K562 (cell line): Measurements from ENCODE around the gene SYNE2. TPM values are rescaled to one million over a fixed set of nuclear protein-coding genes. Genes with fewer than 3 reads are reported as not detected.

Experiments
- MLLT1 ChIP-seq, 2 experiments: fragments of 450-650 bp; IDR thresholded peaks; 2 replicates each; pipeline ENCODE4 v1.6.1; 2016
- POLR2G ChIP-seq: fragments of 200-400 bp; formaldehyde crosslinking; IDR thresholded peaks from 2 replicates; pipeline ENCODE4 v1.6.1; 2017; ENCODE audit warnings: low read depth, mild to moderate bottlenecking, antibody characterized with exemption, low read length, moderate library complexity
- RAD21 ChIP-seq, 2 experiments: fragments of 250-450 bp in 1 of 2; fragments of 450-650 bp in 1 of 2; sonication (Bioruptor Pico) in 1 of 2; formaldehyde crosslinking in 1 of 2; IDR thresholded peaks in 1 of 2; conservative IDR thresholded peaks in 1 of 2; 2 replicates each; pipeline versions ENCODE4 v1.4.0 to v1.8.0; 2020 to 2022; ENCODE audit warnings: mild to moderate bottlenecking in 2 of 2, moderate library complexity in 1 of 2
- RBM39 ChIP-seq: fragments of 200-400 bp; formaldehyde crosslinking; optimal IDR thresholded peaks from 2 replicates; pipeline ENCODE3; 2018; ENCODE audit warnings: low read depth, low read length
- RCOR1 ChIP-seq, 2 experiments: IDR thresholded peaks; 2 replicates each; pipeline ENCODE4 v1.6.1; 2012; ENCODE audit warnings: low read depth in 2 of 2, low read length in 2 of 2, borderline replicate concordance in 1 of 2, improper control_type of control experiment in 1 of 2
- REST ChIP-seq, 2 experiments: fragments of 450-650 bp; formaldehyde crosslinking in 1 of 2; IDR thresholded peaks; 2 replicates each; pipeline versions ENCODE4 v1.4.0 to v1.6.1; 2014 to 2020; ENCODE audit warnings: mild to moderate bottlenecking in 2 of 2, borderline replicate concordance in 1 of 2, low read depth in 1 of 2
- SMC3 ChIP-seq: conservative IDR thresholded peaks from 2 replicates; pipeline ENCODE4 v1.6.1; 2011; ENCODE audit warnings: low read depth, low read length, improper control_type of control experiment; ENCODE audit not compliant: insufficient read depth
- SPI1 ChIP-seq: IDR thresholded peaks from 2 replicates; pipeline ENCODE4 v1.6.1; 2011; ENCODE audit warnings: low read depth, low read length, control low read depth, borderline replicate concordance
- THRAP3 ChIP-seq: fragments of 450-650 bp; IDR thresholded peaks from 2 replicates; pipeline ENCODE4 v1.6.1; 2016; ENCODE audit warnings: mild to moderate bottlenecking, inconsistent platforms, borderline replicate concordance
- ZKSCAN1 ChIP-seq: fragments of 150-350 bp; IDR thresholded peaks from 2 replicates; pipeline ENCODE4 v1.6.1; 2016; ENCODE audit warnings: low read depth, low read length
- ZNF12 ChIP-seq: sonication (generic); formaldehyde crosslinking; IDR thresholded peaks from 2 replicates; pipeline ENCODE4 v1.4.0; 2020; ENCODE audit warnings: mild to moderate bottlenecking, missing genetic modification reagents
- ZNF395 ChIP-seq: fragments of 200-800 bp; sonication (Bioruptor generic); IDR thresholded peaks from 2 replicates; pipeline ENCODE4 v1.6.1; 2017; ENCODE audit warnings: missing genetic modification characterization, missing compliant biosample characterization
- ZNF436 ChIP-seq: fragments of 250-450, 450-650 bp; sonication (Bioruptor Pico); formaldehyde crosslinking; IDR thresholded peaks from 2 replicates; pipeline ENCODE4 v1.7.0; 2020; ENCODE audit warnings: mild to moderate bottlenecking
- ZNF699 ChIP-seq: fragments of 250-450 bp; sonication (Bioruptor Pico); IDR thresholded peaks from 2 replicates; pipeline ENCODE4 v1.8.0; 2021; ENCODE audit warnings: mild to moderate bottlenecking, moderate library complexity; ENCODE audit not compliant: insufficient replicate concordance
- ZNF79 ChIP-seq: fragments of 250-450 bp; sonication (Bioruptor Pico); IDR thresholded peaks from 2 replicates; pipeline ENCODE4 v1.4.0; 2020; ENCODE audit warnings: low read depth, mild to moderate bottlenecking, moderate library complexity
- polyA plus RNA-seq, 8 experiments: library from polyadenylated mRNA; depleted of rRNA in 4 of 8; stranded (reverse) in 5 of 8; unstranded in 3 of 8; fragments of >200 nt; fragmentation: Nextera tagmentation in 2 of 8; fragmentation: Illumina TruSeq in 1 of 8; extraction: Ambion mirVana in 2 of 8; extraction: Trizol in 1 of 8; gene quantifications; 2 replicates each; pipeline versions ENCODE4 v1.2.1 to v1.2.3, GENCODE V29; 2011 to 2014; ENCODE audit warnings: inconsistent platforms in 1 of 8, missing spikeins in 1 of 8
- total RNA-seq, 7 experiments: library from RNA; depleted of rRNA in 6 of 7; stranded (reverse); fragments of >200 nt in 6 of 7; fragmentation: Illumina TruSeq in 2 of 7; extraction: Trizol in 2 of 7; gene quantifications; 2 replicates each; pipeline versions ENCODE4 v1.2.1 to v1.2.3, GENCODE V29; 2011 to 2021; ENCODE audit warnings: low replicate concordance in 1 of 7

Gene SYNE2
- total and polyA plus RNA-seq, 9 of the 15 experiments (the other 6 are each of a cell fraction or from before 2014, with no cell fraction given) = 0.06 to 0.53 (median 0.11) TPM

- TF ChIP-seq ZNF79 (no peak), POLR2G (no peak), THRAP3 (no peak), RBM39 (no peak), RCOR1 (IDR thresholded peaks at IDR 0.05; ENCODE audit: borderline replicate concordance in 1 of 2, low read depth in 2 of 2, low read length in 2 of 2) (no peak), RAD21 (CRISPR knock-in tag; conservative IDR thresholded peaks at IDR 0.05 in 1 of 2, IDR thresholded peaks at IDR 0.05 in 1 of 2) (peak; percentile 36 to 58; a peak in 2 of 4 replicates), ZNF699 (CRISPR knock-in tag) (no peak), SPI1 (no peak), MLLT1 (IDR thresholded peaks at IDR 0.05) (no peak), ZNF395 (CRISPR knock-in tag) (no peak), ZNF12 (CRISPR knock-in tag) (no peak), ZKSCAN1 (no peak), SMC3 (0 out of 2 replicates have a peak, but pooled peaks have one; percentile 31), REST (IDR thresholded peaks at IDR 0.05; ENCODE audit: borderline replicate concordance) (peak; percentile 54), REST (CRISPR knock-in tag; IDR thresholded peaks at IDR 0.05; ENCODE audit: low read depth) (no peak), ZNF436 (CRISPR knock-in tag) (no peak)
These were observed 306.8 kb downstream of the SYNE2 start (continued) for GRCh38 chr14:64159588-64159987.
